ELF-1 (cell line): ENCODE data around the gene MRPL53.
"Not testable (repeated sequence)": the region's sequence is repeated elsewhere in the genome, so short reads cannot be mapped to it uniquely, and the experiment has no call there.

Source experiments
- DNase-seq: peaks from one replicate; pipeline ENCODE4 v3.0.0-alpha.2; 2016; ENCODE audit warnings: low read depth, low spot score

Gene MRPL53

DNA sequence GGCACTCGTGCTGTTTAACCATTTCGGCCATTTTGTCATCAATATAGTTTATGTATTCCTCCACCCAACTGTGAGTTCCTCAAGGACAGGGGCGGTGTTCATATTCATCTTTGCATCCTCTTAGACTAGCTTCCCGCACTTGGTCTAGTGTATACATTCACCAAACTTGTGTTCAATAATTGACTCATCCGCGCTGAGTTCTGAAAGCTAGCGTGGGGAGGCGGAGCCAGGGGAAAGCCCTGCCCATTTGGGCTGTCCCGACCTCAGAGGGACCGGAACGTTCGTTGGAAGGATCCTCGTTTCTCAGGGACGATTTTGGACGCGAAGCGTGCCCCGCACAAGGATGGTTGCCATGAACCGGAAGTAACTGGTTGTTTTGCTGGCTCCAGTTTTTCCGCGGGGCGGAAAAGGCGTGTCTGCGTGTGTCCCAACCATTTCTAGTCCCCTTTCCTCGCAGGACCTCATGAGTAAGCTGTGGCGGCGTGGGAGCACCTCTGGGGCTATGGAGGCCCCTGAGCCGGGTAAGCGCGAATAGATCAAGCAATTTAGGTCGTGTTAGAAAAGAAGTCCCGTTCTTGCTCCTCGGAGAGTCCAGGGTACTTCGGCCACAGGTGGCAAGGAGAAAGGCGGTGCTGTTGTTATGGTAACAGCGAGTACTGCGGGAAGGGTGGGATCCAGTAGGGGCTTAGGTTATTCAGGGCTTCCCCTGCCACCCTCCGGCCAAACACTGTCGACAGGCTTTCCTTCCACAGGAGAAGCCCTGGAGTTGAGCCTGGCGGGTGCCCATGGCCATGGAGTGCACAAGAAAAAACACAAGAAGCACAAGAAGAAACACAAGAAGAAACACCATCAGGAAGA is 17.6 kb downstream of the MRPL53 start, which contains the start of gene INO80B:
Gene INO80B (plus strand): TSS at position 434 of the 858 bp plus-strand sequence. CDS start 30 bp downstream, at position 464.
- peak; percentile 98 for DNase-seq

DNA sequence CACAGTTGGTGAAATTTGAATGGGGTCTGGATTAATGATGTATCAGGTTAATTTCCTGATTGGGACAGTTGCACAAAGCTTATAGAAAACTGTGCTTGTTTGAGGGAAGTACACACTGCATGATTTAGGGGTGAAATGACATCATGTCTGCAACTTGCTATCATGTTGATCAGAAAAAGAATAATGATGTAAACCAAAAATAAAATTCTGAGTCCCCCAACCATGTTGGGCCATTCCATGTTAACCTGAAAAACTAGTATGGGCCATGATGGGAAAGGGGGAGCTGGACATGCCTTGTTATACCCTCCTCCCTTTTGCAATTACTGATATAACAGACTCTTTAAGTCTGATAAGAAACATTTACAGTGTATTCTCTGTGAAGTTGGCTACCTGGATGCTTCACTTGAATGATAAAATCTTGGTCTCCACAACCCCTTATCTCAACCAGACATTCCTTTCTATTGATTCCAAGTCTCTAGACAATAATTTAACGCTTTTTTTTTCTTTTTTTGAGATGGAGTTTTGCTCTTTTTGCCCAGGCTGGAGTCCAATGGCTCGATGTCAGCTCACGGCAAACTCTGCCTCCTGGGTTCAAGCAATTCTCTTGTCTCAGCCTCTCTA is 21.8 kb downstream of the MRPL53 start:
- no peak for DNase-seq

DNA sequence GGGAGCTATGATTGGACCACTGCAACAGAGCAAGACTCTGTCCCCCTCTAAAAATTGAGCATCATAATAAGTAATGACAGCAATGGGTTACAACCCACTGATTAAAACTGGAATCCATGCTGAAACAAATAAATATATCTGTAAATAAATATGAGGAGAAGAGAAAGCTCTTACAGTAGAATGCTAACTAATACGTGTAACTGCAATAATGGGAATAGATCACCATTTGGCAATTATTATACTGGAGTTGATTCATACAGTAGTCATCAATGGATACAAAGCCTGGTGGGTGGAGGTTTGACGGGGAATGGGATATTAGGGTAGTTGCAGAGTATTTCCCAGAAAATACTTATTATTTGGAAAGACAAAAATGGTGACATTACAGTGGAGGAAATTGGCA is 23.7 kb downstream of the MRPL53 start:
- DNase-seq = no peak

DNA sequence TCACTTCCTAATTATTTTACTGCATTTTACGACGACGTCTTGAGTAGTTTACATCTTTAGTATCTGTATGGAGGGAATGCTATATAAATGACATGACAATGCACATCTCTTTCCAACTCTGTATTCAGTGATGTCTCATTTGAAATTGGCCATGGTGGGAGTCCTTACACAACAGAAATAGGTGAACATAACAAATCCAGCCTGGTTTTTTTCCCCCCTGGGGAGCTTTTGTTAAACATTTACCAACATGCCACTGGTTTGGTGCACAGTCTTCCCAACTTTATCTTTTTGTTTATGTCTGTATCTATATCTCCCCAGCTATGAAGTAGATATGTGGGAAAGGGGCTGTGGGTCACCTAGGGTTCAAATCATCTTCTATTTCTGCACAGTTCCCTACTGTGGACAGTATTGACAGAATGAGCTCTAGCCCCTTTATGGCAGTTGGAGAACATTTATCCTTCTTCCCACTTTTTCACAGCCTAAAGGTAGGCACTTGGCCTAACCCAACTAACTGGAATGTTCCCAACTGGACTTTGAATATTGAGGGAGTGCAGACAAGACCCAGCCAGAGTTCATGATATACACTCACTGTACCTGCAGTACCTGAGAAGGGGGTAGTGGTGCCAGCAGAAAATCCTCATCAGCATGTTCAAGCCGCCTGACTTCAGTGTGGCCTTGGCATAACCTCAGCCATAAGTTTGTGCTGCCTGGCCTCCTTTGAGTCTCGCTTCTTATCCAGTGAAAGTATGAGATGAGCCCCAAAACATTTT is 25.1 kb downstream of the MRPL53 start:
- DNase-seq = no peak

DNA sequence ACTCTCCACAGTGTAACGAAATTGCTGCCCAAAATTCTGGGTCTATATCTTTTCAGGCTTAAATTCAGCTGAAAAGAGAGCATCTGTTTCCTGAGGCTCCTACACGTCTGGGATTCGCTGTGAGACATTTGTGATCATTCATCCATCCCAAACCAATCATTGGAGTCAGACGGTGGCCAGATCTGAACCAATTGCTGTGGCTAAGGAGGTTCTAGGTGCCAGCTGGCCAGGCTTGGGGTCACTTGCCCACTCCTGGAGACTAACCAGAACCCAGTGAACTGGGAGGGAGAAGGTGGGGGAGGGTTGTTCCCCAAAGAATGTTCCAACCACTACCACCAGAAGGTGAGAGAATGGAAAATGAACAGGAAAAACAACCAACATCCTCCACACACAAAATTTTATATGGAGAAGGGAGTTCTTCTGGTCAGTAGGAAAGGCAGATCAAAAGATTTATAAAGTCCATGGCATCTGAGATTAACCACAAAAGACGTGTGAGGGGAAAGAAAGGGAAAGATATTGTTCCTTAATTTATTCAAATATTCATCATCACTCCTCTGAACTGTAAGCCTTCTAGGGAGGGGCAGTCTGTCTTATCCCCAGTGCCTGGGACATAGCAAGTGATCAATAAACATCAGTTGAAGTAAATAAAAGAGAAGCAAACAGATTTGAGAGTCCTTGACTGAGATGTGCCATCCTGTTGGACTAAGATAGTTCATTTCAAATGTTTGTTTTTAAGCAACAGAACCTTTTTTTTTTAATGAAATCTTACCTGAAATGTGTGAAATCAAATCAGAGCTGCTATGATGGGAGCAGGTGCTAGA is 27.8 kb downstream of the MRPL53 start:
- DNase-seq = no peak

DNA sequence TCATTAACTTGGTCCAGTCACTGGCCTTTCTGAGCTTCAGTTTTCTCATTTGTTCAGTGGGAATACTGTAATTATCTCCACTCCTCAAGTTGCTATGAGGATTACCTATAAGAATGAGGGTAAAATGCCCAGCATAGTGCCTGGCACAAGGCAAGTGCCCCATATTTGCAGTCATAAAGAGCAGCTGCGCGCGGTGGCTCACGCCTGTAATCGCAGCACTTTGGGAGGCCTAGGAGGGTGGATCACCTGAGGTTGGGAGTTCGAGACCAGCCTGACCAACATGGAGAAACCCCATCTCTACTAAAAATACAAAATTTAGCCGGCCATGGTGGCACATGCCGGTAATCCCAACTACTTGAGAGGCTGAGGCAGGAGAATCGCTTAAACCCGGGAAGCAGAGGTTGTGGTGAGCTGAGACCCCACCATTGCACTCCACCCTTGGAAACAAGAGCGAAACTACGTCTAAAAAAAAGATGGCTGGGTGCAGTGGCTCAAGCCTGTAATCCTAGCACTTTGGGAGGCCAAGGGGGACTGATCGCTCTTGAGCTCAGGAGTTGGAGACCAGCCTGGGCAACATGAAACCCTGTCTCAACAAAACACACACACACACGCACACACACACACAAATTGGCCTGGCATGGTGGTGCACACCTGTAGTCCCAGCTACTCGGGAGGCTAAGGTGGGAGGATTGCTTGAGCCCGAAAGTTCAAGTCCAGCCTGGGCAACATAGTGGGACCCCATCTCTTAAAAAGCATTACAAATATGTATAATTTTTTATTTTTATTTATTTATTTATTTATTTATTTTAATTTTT is 29.8 kb downstream of the MRPL53 start:
- not testable (repeated sequence) for DNase-seq

DNA sequence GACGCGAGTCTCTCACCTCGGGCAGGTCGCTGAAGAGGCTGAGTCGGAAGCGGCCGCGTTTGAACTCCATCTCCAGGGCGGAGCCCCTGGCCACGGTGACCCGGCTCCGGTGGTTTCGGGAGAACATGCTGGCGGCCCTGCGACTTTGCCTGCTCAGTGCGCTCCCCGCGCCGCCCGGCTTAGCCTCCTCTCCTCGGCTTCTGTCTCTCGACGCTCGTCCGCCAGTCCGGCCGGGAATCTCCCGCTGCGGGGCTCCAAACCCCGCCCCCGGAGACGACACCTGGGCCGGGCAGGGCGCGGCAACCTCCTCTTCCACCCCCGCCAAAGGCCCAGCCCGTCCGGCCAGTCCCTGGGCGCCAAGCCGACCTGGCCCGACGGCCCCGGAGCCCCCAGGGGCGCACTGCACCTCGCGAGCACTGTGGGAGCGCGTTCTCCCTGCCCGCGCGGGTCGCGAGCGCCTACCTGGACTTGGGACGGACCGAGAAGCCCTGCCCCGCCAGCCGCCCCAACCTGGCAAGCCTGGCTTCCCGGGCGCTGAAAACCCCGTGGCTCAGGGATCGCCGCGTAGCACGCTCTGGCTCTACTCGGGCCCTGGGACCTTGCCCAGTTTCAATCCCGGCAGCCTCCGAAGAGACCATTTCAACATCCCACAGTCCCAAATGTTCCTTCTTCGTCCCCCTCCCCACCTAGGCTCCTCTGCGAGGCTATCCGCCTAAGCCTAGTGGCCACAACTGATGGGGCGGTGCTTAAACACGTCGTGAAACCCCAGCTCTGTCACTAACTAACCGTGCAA is 30.6 kb downstream of the MRPL53 start, which contains the start of gene RTKN:
Gene RTKN (minus strand): TSS at position 248 of the 793 bp plus-strand sequence. CDS start 121 bp downstream, at position 127.
- peak; percentile 91 for DNase-seq

DNA sequence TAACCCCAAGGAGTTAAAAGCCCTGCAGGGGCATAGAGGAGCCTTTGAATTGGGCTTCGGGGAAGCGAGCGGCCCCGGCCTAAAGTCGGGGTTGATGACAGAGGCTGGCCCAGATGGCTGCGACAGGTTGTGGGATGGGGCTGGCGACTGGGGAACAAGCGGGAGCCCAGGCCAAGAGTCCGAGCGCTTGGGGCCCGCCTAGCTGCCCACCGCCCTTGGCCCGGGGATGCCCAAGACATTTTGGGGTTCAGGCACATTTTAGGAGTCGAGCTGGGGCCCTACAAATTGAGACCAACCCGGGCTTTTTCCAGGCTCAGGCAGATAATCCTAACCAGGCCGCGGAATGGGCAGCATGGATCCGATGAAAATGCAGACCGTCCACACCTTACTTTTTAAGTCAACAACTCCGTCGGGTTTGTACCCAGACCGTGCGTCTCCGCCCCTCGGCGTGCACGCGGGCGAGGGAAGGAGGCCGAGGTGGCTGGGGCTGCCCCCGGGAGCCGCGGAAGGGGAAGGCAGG is 31.2 kb downstream of the MRPL53 start:
- DNase-seq = no peak

DNA sequence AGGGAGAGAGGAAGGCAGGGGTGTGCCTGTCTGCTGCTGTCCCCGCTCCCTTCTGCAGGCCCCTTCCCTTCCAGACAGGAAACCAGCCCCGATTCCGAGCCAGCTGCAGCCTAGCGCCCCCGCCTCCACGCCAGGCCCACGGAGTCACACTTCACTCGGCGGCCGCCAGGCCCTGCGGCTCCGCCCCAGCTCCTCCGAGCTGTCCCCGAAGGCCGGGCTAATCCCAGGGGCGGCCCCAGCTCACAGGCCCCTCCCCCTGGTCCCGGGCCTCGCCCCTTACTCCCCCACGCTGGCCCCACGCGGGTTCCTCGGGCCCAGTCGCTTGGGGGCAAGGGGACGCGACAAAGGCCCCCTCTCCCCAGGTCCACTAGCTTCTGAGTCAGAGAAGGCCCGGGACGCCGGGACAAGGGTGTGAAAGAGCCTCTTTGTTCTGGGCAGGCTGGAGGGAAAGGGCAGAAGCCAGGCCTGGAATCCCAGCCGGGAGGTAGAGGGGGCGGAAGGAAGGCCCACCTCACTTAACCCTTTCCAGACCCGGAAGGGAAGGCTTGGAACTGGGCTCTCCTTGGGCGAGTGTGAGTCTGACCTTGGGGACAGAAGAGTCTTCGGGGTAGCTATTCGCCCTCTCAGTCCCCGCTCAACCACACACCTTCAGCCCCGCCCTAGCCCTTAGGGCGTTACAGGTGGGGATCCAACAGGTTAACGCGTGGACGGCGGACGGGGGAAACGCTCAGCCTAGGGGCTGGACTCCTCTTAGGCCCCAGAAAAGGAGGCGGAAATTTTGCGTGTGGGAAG is 31.9 kb downstream of the MRPL53 start:
- peak; percentile 93 for DNase-seq

DNA sequence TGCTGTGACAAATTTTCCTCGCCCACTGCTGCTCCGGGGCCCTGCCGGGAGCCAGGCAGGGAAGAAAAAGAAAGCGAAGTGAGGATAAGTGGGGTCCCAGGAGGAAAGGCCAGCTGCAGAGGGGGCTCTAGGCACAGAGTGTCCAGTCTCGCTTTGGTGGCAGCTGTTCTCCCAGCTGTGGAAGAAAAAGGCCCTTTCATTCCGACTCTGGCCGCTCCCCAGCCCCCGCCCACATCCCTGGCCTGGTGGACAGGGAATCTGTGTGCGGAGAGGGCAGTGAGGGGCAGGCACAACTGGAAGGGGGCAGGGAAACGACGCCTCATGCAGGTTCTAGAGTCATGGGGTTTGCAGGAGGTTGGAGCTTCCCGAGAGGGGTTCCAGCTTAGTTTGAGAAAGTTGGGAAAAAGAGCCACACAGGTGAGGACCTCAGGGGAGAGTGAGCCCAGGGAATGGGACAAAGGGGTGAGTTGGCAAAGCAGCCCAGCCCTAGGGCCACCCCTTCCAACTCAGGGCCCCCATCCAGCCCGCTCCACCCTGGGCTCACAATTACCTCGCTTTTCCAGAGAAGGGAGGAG is 32.6 kb downstream of the MRPL53 start:
- DNase-seq = peak; percentile 52

DNA sequence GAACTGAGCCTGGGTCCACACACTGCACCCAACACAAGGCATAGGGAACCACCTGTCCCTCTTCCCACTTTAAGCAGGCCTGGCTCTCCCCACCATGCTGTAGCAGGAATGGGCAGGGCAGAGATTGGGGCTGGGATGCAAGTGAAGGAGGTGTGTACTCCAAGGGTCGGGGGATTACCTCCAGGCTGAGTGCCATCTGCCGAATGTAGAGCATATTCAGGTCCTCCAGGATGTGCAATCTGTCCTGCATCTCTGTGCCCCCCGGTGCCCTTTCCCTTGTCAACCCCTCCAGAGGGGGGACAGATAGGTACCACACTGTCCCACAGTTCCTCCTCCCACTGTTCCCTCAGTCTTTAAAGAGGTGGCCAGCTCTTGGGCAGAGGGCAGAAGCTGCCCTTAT is 33.1 kb downstream of the MRPL53 start:
- no peak for DNase-seq

DNA sequence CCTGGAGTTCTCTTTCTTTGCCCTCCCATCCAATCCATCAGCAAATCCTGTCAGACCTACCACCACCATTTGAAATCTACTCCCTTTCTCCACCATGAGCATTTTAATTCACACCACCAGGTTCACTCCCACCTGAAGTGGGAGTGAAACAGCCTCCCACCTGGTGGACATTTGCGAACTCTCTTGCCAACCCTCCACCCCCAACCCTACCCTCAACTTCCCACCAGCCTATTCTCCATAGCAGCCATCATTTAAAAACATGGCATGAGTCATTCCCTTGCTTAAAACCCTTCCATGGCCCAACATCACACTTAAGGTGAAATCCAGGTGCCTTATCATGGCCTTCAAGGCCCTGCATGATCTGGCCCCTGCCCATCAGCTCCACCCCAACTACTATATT is 34.2 kb downstream of the MRPL53 start:
- DNase-seq = no peak

DNA sequence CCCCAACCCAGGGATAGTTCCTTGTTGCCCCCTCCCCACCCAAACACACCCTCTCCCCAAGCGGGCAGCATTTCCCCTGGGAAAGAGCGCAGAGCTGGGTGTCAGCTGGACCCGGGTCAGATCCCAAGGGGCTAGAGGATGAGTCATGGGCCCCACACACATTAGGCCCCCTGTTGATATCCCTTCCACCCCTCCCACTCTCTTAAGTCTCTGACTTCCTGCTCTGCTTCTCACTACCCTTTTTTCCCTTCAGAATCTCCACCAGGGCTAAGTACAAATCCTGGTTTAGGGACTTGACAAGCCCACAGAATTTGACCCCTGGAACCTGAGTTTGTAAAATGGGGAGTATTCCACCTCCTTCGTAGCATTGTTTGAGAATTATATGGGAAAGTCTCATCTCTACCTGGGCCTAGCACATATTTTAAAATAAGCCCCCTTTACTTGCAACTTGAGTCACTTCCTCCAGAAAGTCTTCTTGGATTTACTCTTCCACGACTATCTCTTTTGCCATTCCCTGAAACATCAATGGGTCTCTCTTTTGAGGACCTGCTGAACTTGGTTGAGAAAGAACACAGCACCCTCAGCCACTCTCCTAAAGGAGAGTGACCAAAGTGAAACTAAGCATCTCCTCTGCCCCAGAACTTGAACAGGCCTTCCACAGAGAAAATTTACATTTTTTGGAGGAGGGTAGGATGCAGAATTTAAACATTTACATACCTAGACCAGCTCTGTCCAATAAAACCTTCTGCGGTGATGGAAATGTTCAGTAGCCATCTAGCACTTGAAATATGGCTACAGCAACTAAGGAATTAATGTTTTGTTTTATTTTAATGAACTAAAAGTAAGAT is 35.4 kb downstream of the MRPL53 start:
- DNase-seq = no peak

DNA sequence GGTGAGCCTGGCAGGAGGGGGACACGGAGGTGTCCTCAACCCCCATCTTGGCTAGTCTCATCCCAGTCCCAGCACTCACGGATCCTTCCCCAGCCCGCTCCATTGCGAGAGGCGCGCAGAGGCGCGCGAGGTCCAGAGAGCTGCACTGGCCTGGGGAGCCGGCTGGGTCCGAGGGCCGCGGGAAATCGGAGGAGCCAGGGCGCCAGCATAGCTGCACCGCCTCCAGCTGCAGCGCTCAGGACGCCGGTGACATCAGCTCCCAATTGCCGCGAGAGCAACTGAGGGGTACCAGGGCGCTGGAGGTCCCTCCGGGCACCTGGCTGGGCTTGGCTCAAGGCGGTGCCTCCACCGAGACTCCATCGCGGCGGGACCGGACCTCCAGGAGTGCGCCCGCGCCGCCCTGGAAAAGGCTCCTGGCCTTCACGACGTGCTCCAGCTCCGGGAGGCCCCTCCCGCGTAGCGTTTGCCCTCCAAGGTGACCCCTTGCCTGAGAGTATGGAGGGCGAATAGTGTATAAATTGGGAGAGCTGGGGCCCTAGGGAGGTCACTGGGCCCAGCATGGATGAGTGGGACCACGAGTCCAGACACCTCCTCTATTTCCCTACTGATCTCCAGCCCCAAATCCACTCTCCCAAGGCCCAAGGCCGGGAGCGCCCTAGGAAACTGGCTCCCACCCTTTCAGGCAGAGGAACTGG is 36.2 kb downstream of the MRPL53 start:
- no peak for DNase-seq

DNA sequence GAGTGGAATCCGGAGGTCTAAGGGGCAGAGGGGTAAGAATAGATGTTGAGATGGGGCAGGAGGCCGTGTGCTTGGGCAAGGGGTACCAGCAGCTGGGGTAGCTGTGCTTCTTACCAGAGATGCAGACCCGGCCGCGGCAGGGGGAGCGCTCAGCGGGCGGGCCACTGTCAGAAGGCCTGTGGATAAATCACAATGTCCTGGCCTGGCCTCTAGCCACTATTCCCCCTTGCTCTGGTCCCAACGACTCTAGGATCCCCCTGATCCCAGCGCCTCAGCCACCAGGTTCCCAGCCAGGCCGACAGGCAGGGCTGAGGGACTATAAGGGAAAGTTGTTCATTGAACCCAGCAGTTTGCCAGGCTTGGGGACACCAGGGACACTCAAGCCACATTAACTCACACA is 42.0 kb downstream of the MRPL53 start:
- DNase-seq = no peak
